ENCODE data around the gene DMTF1. TPM values are rescaled to one million over a fixed set of nuclear protein-coding genes. Genes with fewer than 3 reads are reported as not detected.

The DMTF1 gene
- total RNA-seq, 1 donor from 2014 or later: 168 TPM

DNA sequence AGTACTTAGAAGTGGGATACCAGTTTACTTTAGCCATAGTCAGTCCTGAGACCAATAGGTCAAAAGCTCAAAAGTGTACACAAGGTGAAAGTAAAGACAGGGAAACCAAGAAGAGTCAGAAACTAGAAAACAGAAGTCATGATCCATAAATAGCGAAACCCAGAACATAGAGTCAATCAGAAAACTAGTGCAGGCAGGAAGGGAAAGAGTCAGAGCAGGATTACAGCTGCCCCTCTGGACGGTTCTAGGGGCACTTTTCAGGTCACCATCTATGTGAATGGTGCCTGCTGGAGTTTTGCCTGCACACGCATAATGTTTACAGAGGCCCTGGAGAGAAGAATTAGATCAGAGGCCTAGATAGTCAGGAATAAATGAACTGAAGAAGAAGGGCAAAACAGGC, 22.4 kb upstream of the DMTF1 start:
- TF ChIP-seq CTCF (IDR thresholded peaks at IDR 0.05; ENCODE audit: partially characterized antibody, unreplicated experiment): no peak
- Mint-ChIP-seq H3K27ac (ENCODE audit: unreplicated experiment) (no peak overlapping the region), H3K36me3 (ENCODE audit: unreplicated experiment) (no peaks in the 10 kb centered on the region), H3K27me3 (ENCODE audit: unreplicated experiment) (peaks cover 2% of the 10 kb centered on the region), H3K4me3 (ENCODE audit: unreplicated experiment) (no peak overlapping the region), H3K9me3 (ENCODE audit: unreplicated experiment) (no peaks in the 10 kb centered on the region), H3K4me1 (ENCODE audit: low read depth, unreplicated experiment) (no peaks in the 10 kb centered on the region)
- no peak for DNase-seq

- peaks cover 2% of the 10 kb centered on the region for H3K27me3 Mint-ChIP-seq (ENCODE audit: unreplicated experiment)
- no peak overlapping the region for H3K27ac Mint-ChIP-seq (ENCODE audit: unreplicated experiment)
- no peaks in the 10 kb centered on the region for H3K36me3 Mint-ChIP-seq (ENCODE audit: unreplicated experiment)
Observed at GRCh38 chr7:87131771-87132170, 20.5 kb upstream of the DMTF1 start.

DNA sequence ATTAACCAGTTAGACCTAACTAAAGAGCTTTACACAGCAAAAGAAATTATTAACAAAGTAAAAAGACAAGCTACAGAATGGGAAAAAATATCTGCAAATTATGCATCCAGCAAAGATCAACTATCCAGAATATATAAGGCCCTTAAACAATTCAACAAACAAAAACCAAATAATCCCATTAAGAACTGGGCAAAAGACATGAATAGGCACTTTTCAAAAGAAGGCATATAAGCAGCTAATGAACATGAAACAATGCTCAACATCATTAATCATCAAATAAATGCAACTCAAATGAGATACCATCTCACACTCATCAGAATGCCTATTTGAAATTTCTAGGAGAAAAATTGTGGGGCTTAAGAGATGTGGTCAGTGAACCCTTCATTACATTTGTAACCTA, 15.0 kb upstream of the DMTF1 start:
- H3K27me3 Mint-ChIP-seq (ENCODE audit: unreplicated experiment): no peaks in the 10 kb centered on the region
- no peaks in the 10 kb centered on the region for H3K9me3 Mint-ChIP-seq (ENCODE audit: unreplicated experiment)

More at GRCh38 chr7:87131771-87132170, 20.5 kb upstream of the DMTF1 start:
- no peaks in the 10 kb centered on the region for H3K4me1 Mint-ChIP-seq (ENCODE audit: low read depth, unreplicated experiment)
- H3K4me3 Mint-ChIP-seq (ENCODE audit: unreplicated experiment): no peak overlapping the region
- no peak for DNase-seq
- no peaks in the 10 kb centered on the region for H3K9me3 Mint-ChIP-seq (ENCODE audit: unreplicated experiment)
- TF ChIP-seq CTCF (IDR thresholded peaks at IDR 0.05; ENCODE audit: partially characterized antibody, unreplicated experiment): no peak

GRCh38 chr7:87139514-87139913, 12.7 kb upstream of the DMTF1 start:
- TF ChIP-seq CTCF (IDR thresholded peaks at IDR 0.05; ENCODE audit: partially characterized antibody, unreplicated experiment): no peak
- no peak overlapping the region for H3K27ac Mint-ChIP-seq (ENCODE audit: unreplicated experiment)
- no peaks in the 10 kb centered on the region for H3K36me3 Mint-ChIP-seq (ENCODE audit: unreplicated experiment)
- no peaks in the 10 kb centered on the region for H3K27me3 Mint-ChIP-seq (ENCODE audit: unreplicated experiment)
- no peak overlapping the region for H3K4me3 Mint-ChIP-seq (ENCODE audit: unreplicated experiment)
- no peaks in the 10 kb centered on the region for H3K9me3 Mint-ChIP-seq (ENCODE audit: unreplicated experiment)
- no peak for DNase-seq
- H3K4me1 Mint-ChIP-seq (ENCODE audit: low read depth, unreplicated experiment): peaks cover 3% of the 10 kb centered on the region

More for the DNA sequence above, 15.0 kb upstream of the DMTF1 start:
- no peak overlapping the region for H3K4me3 Mint-ChIP-seq (ENCODE audit: unreplicated experiment)
- H3K4me1 Mint-ChIP-seq (ENCODE audit: low read depth, unreplicated experiment): peaks cover 3% of the 10 kb centered on the region
- DNase-seq: no peak
- no peak for TF ChIP-seq CTCF (IDR thresholded peaks at IDR 0.05; ENCODE audit: partially characterized antibody, unreplicated experiment)
- H3K36me3 Mint-ChIP-seq (ENCODE audit: unreplicated experiment): no peaks in the 10 kb centered on the region
- no peak overlapping the region for H3K27ac Mint-ChIP-seq (ENCODE audit: unreplicated experiment)

- Mint-ChIP-seq H3K27ac (ENCODE audit: unreplicated experiment) (no peak overlapping the region), H3K9me3 (ENCODE audit: unreplicated experiment) (no peaks in the 10 kb centered on the region), H3K36me3 (ENCODE audit: unreplicated experiment) (no peaks in the 10 kb centered on the region), H3K4me1 (ENCODE audit: low read depth, unreplicated experiment) (peaks cover 3% of the 10 kb centered on the region), H3K4me3 (ENCODE audit: unreplicated experiment) (no peak overlapping the region), H3K27me3 (ENCODE audit: unreplicated experiment) (no peaks in the 10 kb centered on the region)
- no peak for TF ChIP-seq CTCF (IDR thresholded peaks at IDR 0.05; ENCODE audit: partially characterized antibody, unreplicated experiment)
- DNase-seq: no peak
Observed at GRCh38 chr7:87140271-87140748, 11.9 kb upstream of the DMTF1 start.

Measured in glutamatergic neuron (in vitro differentiated cells).